ENCODE results near the gene SLC2A8. TPM values are rescaled to one million over a fixed set of nuclear protein-coding genes. Genes with fewer than 3 reads are reported as not detected.

Gene SLC2A8
- total and polyA plus RNA-seq, 10 donors: 10.0 to 32.0 (median 21.0) TPM

- intact Hi-C loops (cut with DNase I; ENCODE audit: low total_unique reads): no loop called here
- whole genome bisulfite sequencing, 5 donors: 77 to 89% (median 87%) methylated on average over 8 of the region's 8 CpGs
- Histone ChIP-seq H3K27me3 (replicated peaks in 1 of 7) (peaks cover 0 to 16% (median 0%) of the 10 kb centered on the region in 7 donors), H3K4me1 (peaks cover 0 to 17% (median 3%) of the 10 kb centered on the region in 6 donors), H3K27ac (peak overlapping the region in 5 of 8 donors; percentile 5 to 63 (median 42)), H3K9me3 (no peaks in the 10 kb centered on the region), H3K36me3 (peaks cover 0 to 12% (median 0%) of the 10 kb centered on the region in 6 donors), H3K4me3 (no peak overlapping the region)
- TF ChIP-seq, protein P1, sequence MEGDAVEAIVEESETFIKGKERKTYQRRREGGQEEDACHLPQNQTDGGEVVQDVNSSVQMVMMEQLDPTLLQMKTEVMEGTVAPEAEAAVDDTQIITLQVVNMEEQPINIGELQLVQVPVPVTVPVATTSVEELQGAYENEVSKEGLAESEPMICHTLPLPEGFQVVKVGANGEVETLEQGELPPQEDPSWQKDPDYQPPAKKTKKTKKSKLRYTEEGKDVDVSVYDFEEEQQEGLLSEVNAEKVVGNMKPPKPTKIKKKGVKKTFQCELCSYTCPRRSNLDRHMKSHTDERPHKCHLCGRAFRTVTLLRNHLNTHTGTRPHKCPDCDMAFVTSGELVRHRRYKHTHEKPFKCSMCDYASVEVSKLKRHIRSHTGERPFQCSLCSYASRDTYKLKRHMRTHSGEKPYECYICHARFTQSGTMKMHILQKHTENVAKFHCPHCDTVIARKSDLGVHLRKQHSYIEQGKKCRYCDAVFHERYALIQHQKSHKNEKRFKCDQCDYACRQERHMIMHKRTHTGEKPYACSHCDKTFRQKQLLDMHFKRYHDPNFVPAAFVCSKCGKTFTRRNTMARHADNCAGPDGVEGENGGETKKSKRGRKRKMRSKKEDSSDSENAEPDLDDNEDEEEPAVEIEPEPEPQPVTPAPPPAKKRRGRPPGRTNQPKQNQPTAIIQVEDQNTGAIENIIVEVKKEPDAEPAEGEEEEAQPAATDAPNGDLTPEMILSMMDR (IDR thresholded peaks at IDR 0.05 in 8 of 11, conservative IDR thresholded peaks at IDR 0.05 in 3 of 11): no peak
- TF ChIP-seq POLR2AphosphoS5 (IDR thresholded peaks at IDR 0.05) (no peak), POLR2A (IDR thresholded peaks at IDR 0.05) (no peak)
- DNase-seq: peak; percentile 36
Measured at GRCh38 chr9:127369428-127369827, 27.5 kb upstream of the SLC2A8 start.

DNA sequence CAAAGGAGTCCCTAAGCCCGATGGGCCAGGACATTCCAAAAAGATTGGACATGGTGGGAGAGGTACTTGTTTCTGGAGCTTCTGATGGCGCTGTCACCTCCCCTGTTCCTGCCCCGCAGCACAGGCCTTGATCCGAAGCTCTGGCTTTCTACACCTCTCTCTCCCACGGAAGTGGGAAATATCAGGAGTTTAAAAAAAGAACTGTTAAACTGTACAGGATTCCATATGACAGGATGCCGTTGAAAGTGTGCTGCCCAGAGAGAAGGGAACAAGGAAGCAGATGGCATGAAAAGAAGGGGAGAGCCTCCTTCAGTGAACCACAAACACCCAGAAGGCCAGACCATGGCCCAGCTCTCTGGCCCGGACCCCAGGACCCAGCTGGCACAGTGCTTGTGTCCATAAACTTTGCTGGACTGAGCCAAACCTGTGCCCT lies 26.8 kb upstream of the SLC2A8 start:
- peaks cover 0 to 16% (median 0%) of the 10 kb centered on the region in 7 donors for H3K27me3 ChIP-seq (replicated peaks in 1 of 7)
- peak; percentile 55 for DNase-seq
- peaks cover 0 to 17% (median 3%) of the 10 kb centered on the region in 6 donors for H3K4me1 ChIP-seq
- TF ChIP-seq, protein P1 (IDR thresholded peaks at IDR 0.05 in 8 of 11, conservative IDR thresholded peaks at IDR 0.05 in 3 of 11): no peak
- TF ChIP-seq POLR2A (IDR thresholded peaks at IDR 0.05) (no peak), POLR2AphosphoS5 (IDR thresholded peaks at IDR 0.05) (no peak)
- H3K36me3 ChIP-seq: peaks cover 0 to 5% (median 0%) of the 10 kb centered on the region in 6 donors
- no peak overlapping the region for H3K4me3 ChIP-seq
- peak overlapping the region in 5 of 8 donors; percentile 5 to 63 (median 42) for H3K27ac ChIP-seq
- H3K9me3 ChIP-seq: no peaks in the 10 kb centered on the region
- WGBS, 5 donors: 14 to 35% (median 19%) methylated on average over 7 of the region's 7 CpGs
- intact Hi-C loops (cut with DNase I; ENCODE audit: low total_unique reads): no loop called here

- Histone ChIP-seq H3K9me3 (no peaks in the 10 kb centered on the region), H3K4me1 (peaks cover 0 to 17% (median 3%) of the 10 kb centered on the region in 6 donors), H3K27ac (peak overlapping the region in 4 of 8 donors; percentile 5 to 63 (median 43)), H3K27me3 (replicated peaks in 1 of 7) (peaks cover 0 to 17% (median 0%) of the 10 kb centered on the region in 7 donors), H3K36me3 (no peaks in the 10 kb centered on the region), H3K4me3 (no peak overlapping the region)
- 82 to 89% (median 86%) methylated on average over 13 of the region's 13 CpGs for WGBS, 5 donors
- intact Hi-C loops (cut with DNase I; ENCODE audit: low total_unique reads): no loop called here
- TF ChIP-seq, protein P1 (IDR thresholded peaks at IDR 0.05 in 8 of 11, conservative IDR thresholded peaks at IDR 0.05 in 3 of 11): no peak
- TF ChIP-seq POLR2A (IDR thresholded peaks at IDR 0.05): no peak
- no peak for TF ChIP-seq POLR2AphosphoS5 (IDR thresholded peaks at IDR 0.05)
- peak; percentile 42 for DNase-seq
Measured at GRCh38 chr9:127370672-127371648, 26.0 kb upstream of the SLC2A8 start.

DNA sequence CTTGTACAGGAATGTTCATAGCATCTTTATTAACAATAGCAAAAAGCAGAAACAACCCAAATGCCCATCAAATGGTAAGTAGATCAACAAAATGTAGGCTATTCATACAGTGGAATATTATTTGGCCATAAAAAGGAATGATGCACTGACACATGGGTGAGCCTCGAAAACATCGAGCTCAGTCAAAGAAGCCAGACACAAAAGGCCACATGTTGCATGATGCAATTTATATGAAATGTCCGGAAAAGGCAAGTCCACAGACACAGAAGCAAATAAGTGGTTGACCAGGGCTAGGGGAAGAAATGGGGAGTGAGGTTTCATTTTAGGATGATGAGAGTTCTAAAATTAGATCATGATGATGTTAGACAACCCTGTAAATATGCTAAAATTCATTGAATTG lies 16.5 kb upstream of the SLC2A8 start:
- Histone ChIP-seq H3K27me3 (replicated peaks in 1 of 7) (peaks cover 0 to 37% (median 0%) of the 10 kb centered on the region in 7 donors), H3K4me1 (no peaks in the 10 kb centered on the region), H3K9me3 (peaks cover 0 to 20% (median 6%) of the 10 kb centered on the region in 8 donors), H3K27ac (no peak overlapping the region), H3K36me3 (no peaks in the 10 kb centered on the region), H3K4me3 (no peak overlapping the region)
- no peak for DNase-seq
- intact Hi-C loops (cut with DNase I; ENCODE audit: low total_unique reads): no loop called here
- TF ChIP-seq POLR2A (IDR thresholded peaks at IDR 0.05): no peak
- no peak for TF ChIP-seq POLR2AphosphoS5 (IDR thresholded peaks at IDR 0.05)
- TF ChIP-seq, protein P1 (IDR thresholded peaks at IDR 0.05 in 8 of 11, conservative IDR thresholded peaks at IDR 0.05 in 3 of 11): no peak
- 90 to 98% (median 94%) methylated on average over 3 of the region's 3 CpGs for WGBS, 5 donors

Measured in spleen (tissue), 11 donors.